ENCODE results near the gene BEST4. TPM values are rescaled to one million over a fixed set of nuclear protein-coding genes. Genes with fewer than 3 reads are reported as not detected.
A peak's percentile ranks its signal among the peaks of the same experiment; 100 is the strongest.

Gene BEST4
- total RNA-seq, 1 experiment from 2014 or later, result 0.40 TPM

DNA sequence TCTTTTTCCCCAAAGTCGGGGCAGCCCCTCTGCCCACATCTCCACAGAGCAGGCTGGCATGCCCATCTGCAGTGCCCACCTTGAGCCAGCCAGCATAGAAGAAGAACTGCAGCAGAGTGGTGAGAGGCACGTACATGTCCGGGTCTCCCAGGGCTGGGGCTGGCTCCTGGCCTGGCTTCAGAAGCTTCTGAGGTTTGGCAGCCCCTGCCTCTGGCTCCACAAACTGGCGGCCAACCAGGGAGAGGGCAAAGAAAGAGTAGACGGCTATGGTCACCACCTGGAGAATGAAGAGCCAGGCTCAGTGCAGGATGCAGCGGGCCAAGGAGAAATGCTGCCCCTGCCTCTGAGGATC, 3.0 kb downstream of the BEST4 start:
- TF ChIP-seq, protein P1, sequence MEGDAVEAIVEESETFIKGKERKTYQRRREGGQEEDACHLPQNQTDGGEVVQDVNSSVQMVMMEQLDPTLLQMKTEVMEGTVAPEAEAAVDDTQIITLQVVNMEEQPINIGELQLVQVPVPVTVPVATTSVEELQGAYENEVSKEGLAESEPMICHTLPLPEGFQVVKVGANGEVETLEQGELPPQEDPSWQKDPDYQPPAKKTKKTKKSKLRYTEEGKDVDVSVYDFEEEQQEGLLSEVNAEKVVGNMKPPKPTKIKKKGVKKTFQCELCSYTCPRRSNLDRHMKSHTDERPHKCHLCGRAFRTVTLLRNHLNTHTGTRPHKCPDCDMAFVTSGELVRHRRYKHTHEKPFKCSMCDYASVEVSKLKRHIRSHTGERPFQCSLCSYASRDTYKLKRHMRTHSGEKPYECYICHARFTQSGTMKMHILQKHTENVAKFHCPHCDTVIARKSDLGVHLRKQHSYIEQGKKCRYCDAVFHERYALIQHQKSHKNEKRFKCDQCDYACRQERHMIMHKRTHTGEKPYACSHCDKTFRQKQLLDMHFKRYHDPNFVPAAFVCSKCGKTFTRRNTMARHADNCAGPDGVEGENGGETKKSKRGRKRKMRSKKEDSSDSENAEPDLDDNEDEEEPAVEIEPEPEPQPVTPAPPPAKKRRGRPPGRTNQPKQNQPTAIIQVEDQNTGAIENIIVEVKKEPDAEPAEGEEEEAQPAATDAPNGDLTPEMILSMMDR (IDR thresholded peaks at IDR 0.05; ENCODE audit: unreplicated experiment), result peak; percentile 24
- intact Hi-C loops (cut with micrococcal nuclease; ENCODE audit: unreplicated experiment), result no loop called here
- BruUV-seq (replicated peaks), result no TSS peak
- Mint-ChIP-seq H3K4me3 (ENCODE audit: low read depth, unreplicated experiment) (no peak overlapping the region), H3K27ac (ENCODE audit: unreplicated experiment) (no peak overlapping the region), H3K4me1 (ENCODE audit: low read depth, unreplicated experiment) (no peaks in the 10 kb centered on the region), H3K9me3 (ENCODE audit: low read depth, unreplicated experiment) (no peaks in the 10 kb centered on the region), H3K36me3 (ENCODE audit: insufficient read depth, unreplicated experiment) (peaks cover 36% of the 10 kb centered on the region), H3K27me3 (ENCODE audit: unreplicated experiment) (no peaks in the 10 kb centered on the region)
- DNase-seq, result no peak
- CTCF ChIA-PET, result interaction anchor here (0.9 to 1.0 kb wide), 2 partner anchors 10 to 201 kb away, joined by 3 to 4 read pairs; partner anchors contain the start of genes EIF2B3 and RPS8

DNA sequence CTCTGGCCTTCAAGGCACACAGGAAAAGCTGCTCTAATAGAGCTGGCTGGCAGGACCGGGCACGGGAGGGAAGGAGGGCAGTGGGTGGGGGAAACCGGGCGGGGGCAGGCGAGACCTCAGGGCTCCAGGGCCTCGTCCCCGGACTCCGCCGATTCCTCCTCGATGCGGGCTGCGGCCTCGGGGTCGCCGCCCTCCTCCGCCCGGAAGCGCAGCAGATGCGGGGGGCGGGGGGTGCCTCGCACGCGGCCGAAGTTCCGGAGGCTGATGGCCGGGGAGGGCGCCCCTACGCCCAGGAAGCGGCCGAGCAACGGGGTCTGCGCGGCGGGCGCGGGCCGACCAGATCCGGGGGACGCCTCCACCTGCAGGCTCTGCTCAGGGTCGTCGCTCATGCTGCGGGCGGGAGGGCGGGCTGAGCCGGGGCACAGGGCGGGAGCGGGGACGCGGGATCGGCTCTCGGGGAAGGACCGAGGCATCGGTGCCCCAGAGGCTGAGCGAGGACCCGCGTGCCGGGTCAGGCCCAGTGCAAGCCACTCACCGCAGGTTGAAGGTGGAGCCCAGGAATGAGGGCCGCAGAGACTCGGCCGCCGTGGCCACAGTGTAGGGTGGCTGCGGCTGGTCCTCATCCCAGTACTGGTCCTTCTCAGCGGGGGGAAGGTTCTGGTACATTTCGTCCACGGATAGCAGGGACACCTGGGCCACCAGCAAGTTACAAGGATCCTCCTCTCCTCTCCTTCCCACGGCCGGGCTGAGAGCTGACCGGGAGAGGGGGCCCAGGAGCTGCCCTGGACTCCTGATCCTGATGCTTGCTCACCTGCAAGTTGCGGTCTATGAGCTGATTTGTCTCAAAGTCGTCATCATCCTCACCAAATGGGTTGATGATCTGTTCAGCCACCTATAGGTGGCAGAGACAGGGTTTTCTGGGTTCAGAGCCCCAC, 3.6 kb downstream of the BEST4 start:
- Mint-ChIP-seq H3K27me3 (ENCODE audit: unreplicated experiment) (no peaks in the 10 kb centered on the region), H3K9me3 (ENCODE audit: low read depth, unreplicated experiment) (no peaks in the 10 kb centered on the region), H3K36me3 (ENCODE audit: insufficient read depth, unreplicated experiment) (peaks cover 43% of the 10 kb centered on the region), H3K4me3 (ENCODE audit: low read depth, unreplicated experiment) (peak overlapping the region; percentile 27), H3K27ac (ENCODE audit: unreplicated experiment) (no peak overlapping the region), H3K4me1 (ENCODE audit: low read depth, unreplicated experiment) (no peaks in the 10 kb centered on the region)
- BruUV-seq (replicated peaks), result no TSS peak
- intact Hi-C loops (cut with micrococcal nuclease; ENCODE audit: unreplicated experiment), result no loop called here
- TF ChIP-seq, protein P1 (IDR thresholded peaks at IDR 0.05; ENCODE audit: unreplicated experiment), result no peak
- peak; percentile 30 for DNase-seq
- CTCF ChIA-PET, result interaction anchor here (0.5 to 1.0 kb wide), 4 partner anchors 9 to 202 kb away, joined by 3 to 4 read pairs (median 3); partner anchors contain the start of genes EIF2B3 and RPS8

DNA sequence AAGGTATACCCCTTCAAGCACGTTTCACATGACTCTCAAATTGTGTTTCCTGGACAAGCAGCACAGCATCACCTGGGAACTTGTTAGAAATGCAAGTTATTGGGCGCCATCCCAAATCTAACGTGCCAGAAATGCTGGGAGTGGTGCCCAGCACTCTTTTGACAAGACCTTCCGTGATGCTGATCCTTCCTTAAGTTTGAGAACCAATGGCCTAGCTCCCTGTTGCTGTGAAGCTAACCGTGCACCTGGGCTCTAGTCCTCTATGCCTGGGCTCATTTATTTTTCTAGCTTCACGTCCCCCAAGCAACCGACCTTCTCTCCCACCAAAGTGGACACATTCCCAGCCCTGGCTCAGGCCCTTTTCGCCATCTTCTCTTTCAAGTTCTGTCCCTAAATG, 4.3 kb downstream of the BEST4 start:
- no TSS peak for BruUV-seq (replicated peaks)
- TF ChIP-seq, protein P1 (IDR thresholded peaks at IDR 0.05; ENCODE audit: unreplicated experiment), result no peak
- H3K4me1 Mint-ChIP-seq (ENCODE audit: low read depth, unreplicated experiment), result peaks cover 3% of the 10 kb centered on the region
- no peak for DNase-seq
- H3K27ac Mint-ChIP-seq (ENCODE audit: unreplicated experiment), result no peak overlapping the region
- intact Hi-C loops (cut with micrococcal nuclease; ENCODE audit: unreplicated experiment), result no loop called here
- no peaks in the 10 kb centered on the region for H3K27me3 Mint-ChIP-seq (ENCODE audit: unreplicated experiment)
- CTCF ChIA-PET, result interaction anchor here (0.5 to 0.8 kb wide), 3 partner anchors 17 to 70 kb away, joined by 3 to 6 read pairs (median 3); no protein-coding TSS in a partner anchor
- H3K4me3 Mint-ChIP-seq (ENCODE audit: low read depth, unreplicated experiment), result peak overlapping the region; percentile 27
- H3K36me3 Mint-ChIP-seq (ENCODE audit: insufficient read depth, unreplicated experiment), result peaks cover 49% of the 10 kb centered on the region
- H3K9me3 Mint-ChIP-seq (ENCODE audit: low read depth, unreplicated experiment), result no peaks in the 10 kb centered on the region

DNA sequence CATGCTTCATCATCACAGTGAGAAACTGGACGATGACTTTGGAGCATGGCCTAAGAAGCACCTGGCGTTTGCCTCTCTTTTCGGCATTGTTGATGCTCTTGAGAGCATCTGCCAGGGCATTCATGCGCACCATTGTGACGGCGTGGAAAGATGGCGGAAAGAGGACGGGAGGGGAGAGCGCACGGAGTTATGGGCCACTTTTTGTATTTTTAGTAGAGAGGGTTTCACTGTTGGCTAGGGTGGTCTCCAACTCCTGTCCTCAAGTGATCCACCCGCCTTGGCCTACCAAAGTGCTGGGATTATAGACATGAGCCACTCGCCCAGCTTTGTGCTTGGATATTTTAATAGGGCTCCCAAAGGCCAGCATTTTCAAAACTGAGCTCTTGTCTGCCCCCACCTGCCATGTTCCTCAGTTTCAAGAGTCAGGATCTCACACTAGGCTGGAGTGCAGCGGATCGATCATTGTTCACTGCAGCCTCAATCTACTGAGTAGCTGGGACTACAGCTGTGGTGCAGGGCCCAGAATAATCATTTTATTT, 7.3 kb downstream of the BEST4 start:
- peaks cover 19% of the 10 kb centered on the region for H3K4me1 Mint-ChIP-seq (ENCODE audit: low read depth, unreplicated experiment)
- TF ChIP-seq, protein P1 (IDR thresholded peaks at IDR 0.05; ENCODE audit: unreplicated experiment), result no peak
- no peak overlapping the region for H3K4me3 Mint-ChIP-seq (ENCODE audit: low read depth, unreplicated experiment)
- no peaks in the 10 kb centered on the region for H3K9me3 Mint-ChIP-seq (ENCODE audit: low read depth, unreplicated experiment)
- H3K27me3 Mint-ChIP-seq (ENCODE audit: unreplicated experiment), result no peaks in the 10 kb centered on the region
- DNase-seq, result no peak
- H3K36me3 Mint-ChIP-seq (ENCODE audit: insufficient read depth, unreplicated experiment), result peaks cover 80% of the 10 kb centered on the region
- intact Hi-C loops (cut with micrococcal nuclease; ENCODE audit: unreplicated experiment), result no loop called here
- BruUV-seq (replicated peaks), result no TSS peak
- peak overlapping the region; percentile 71 for H3K27ac Mint-ChIP-seq (ENCODE audit: unreplicated experiment)
- CTCF ChIA-PET, result interaction anchor here (0.6 to 0.9 kb wide), 3 partner anchors 16 to 238 kb away, joined by 3 read pairs; no protein-coding TSS in a partner anchor

All from Calu3 (cell line).